A549 (cell line): Measurements from ENCODE around the gene RGS2. TPM values are rescaled to one million over a fixed set of nuclear protein-coding genes. Genes with fewer than 3 reads are reported as not detected.

Experiments used
- ATAC-seq, 2 experiments: fragments of 200-7000 bp in 1 of 2; fragments of >200 bp in 1 of 2; cut with Nextera tagmentation in 1 of 2; cut with Tn5 transposase in 1 of 2; 3 replicates each; pipeline versions ENCODE4 v1.8.0 to v1.9.1; 2018 to 2020; ENCODE audit warnings: mild to moderate bottlenecking in 1 of 2, moderate library complexity in 1 of 2
- CTCF ChIA-PET: fragments of 300-600 bp; sonication (Branson Sonifier 250); formaldehyde crosslinking; extraction: SDS; loops from one replicate; lab custom pipeline; 2021; ENCODE audit warnings: antibody characterized with exemption, inconsistent platforms; lab: Yijun Ruan, JAX
- POLR2A ChIA-PET: fragments of 350-600 bp; formaldehyde crosslinking; extraction: SDS; loops from one replicate; lab custom pipeline; 2021; ENCODE audit warnings: antibody characterized with exemption, inconsistent platforms; lab: Yijun Ruan, JAX
- DNase-seq, 2 experiments: peaks; one replicate each; pipeline versions ENCODE4 v3.0.0 to v3.0.0-alpha.2; 2011 to 2016; ENCODE audit warnings: low read depth in 1 of 2, low spot score in 1 of 2
- FAIRE-seq: peaks from 2 replicates; lab custom pipeline; 2011; peaks lifted over from hg19 to GRCh38; lab: Jason Lieb, UNC
- H3K27ac ChIP-seq, 2 experiments: fragments of >200 bp; sonication (Bioruptor Twin); formaldehyde crosslinking; 3 replicates each; pipeline ENCODE4 v1.5.1; 2016 to 2017
- H3K4me1 ChIP-seq: fragments of >200 bp; sonication (Bioruptor Twin); formaldehyde crosslinking; 3 replicates; pipeline ENCODE4 v1.6.1; 2016
- H3K4me2 ChIP-seq: fragments of >200 bp; sonication (Bioruptor Twin); formaldehyde crosslinking; 3 replicates; pipeline ENCODE4 v1.6.1; 2016
- H3K4me3 ChIP-seq: fragments of >200 bp; sonication (Bioruptor Twin); formaldehyde crosslinking; 3 replicates; pipeline ENCODE4 v1.5.1; 2016
- H3K9me3 ChIP-seq: fragments of >200 bp; sonication (Bioruptor Twin); formaldehyde crosslinking; 3 replicates; pipeline ENCODE4 v1.6.1; 2016
- CBX2 ChIP-seq: fragments of 200-600 bp; sonication (generic); IDR thresholded peaks from 2 replicates; pipeline ENCODE4 v1.6.1; 2016; ENCODE audit warnings: low read depth, mild to moderate bottlenecking, borderline replicate concordance
- CBX8 ChIP-seq: fragments of 200-600 bp; sonication (generic); IDR thresholded peaks from 2 replicates; pipeline ENCODE4 v1.6.1; 2016
- CEBPB ChIP-seq, 2 experiments: fragments of >200 bp in 1 of 2; sonication (Bioruptor Twin) in 1 of 2; formaldehyde crosslinking in 1 of 2; IDR thresholded peaks; 2 replicates each; pipeline ENCODE4 v1.6.1; 2012 to 2016
- CHD2 ChIP-seq: fragments of 150-350 bp; IDR thresholded peaks from 2 replicates; pipeline ENCODE4 v1.6.1; 2014; ENCODE audit warnings: low read length; ENCODE audit not compliant: partially characterized antibody
- EHF ChIP-seq: fragments of 250-450 bp; sonication (Bioruptor Pico); IDR thresholded peaks from 2 replicates; pipeline ENCODE4 v1.5.0; 2020; ENCODE audit warnings: mild to moderate bottlenecking
- EHMT2 ChIP-seq: fragments of 200-600 bp; sonication (generic); IDR thresholded peaks from 2 replicates; pipeline ENCODE4 v1.6.1; 2016; ENCODE audit warnings: antibody characterized with exemption, low read depth, mild to moderate bottlenecking, moderate library complexity
- FOXS1 ChIP-seq: fragments of 250-450 bp; sonication (Bioruptor Pico); IDR thresholded peaks from 2 replicates; pipeline ENCODE4 v1.5.0; 2020; ENCODE audit warnings: mild to moderate bottlenecking, moderate library complexity
- GATA3 ChIP-seq: IDR thresholded peaks from 2 replicates; pipeline ENCODE4 v1.6.1; 2012; ENCODE audit warnings: borderline replicate concordance
- HEYL ChIP-seq: fragments of 250-450 bp; sonication (Bioruptor Pico); IDR thresholded peaks from 2 replicates; pipeline ENCODE4 v1.8.0; 2021; ENCODE audit warnings: mild to moderate bottlenecking, moderate library complexity
- JUN ChIP-seq, 2 experiments: fragments of >200 bp; sonication (Bioruptor Twin); formaldehyde crosslinking; IDR thresholded peaks; 2 replicates in 1 of 2; 3 replicates in 1 of 2; pipeline ENCODE4 v1.6.1; 2016 to 2017
- KDM1A ChIP-seq: fragments of 200-600 bp; sonication (generic); IDR thresholded peaks from 2 replicates; pipeline ENCODE4 v1.6.1; 2016; ENCODE audit warnings: low read depth, mild to moderate bottlenecking
- MAZ ChIP-seq: fragments of 150-350 bp; IDR thresholded peaks from 2 replicates; pipeline ENCODE4 v1.6.1; 2014; ENCODE audit warnings: antibody characterized with exemption, low read depth, low read length, borderline replicate concordance
- NFE2L2 ChIP-seq: fragments of 150-350 bp; conservative IDR thresholded peaks from 2 replicates; pipeline ENCODE4 v1.6.1; 2014; ENCODE audit warnings: low read length
- NPAS2 ChIP-seq: fragments of 250-450 bp; sonication (Bioruptor Pico); IDR thresholded peaks from 2 replicates; pipeline ENCODE4 v1.8.0; 2022; ENCODE audit warnings: mild to moderate bottlenecking, moderate library complexity, borderline replicate concordance
- NR3C1 ChIP-seq: fragments of >200 bp; sonication (Bioruptor Twin); formaldehyde crosslinking; IDR thresholded peaks from 3 replicates; pipeline ENCODE4 v1.6.1; 2017
- POLR2A ChIP-seq: IDR thresholded peaks from 2 replicates; pipeline ENCODE4 v1.6.1; 2012; ENCODE audit warnings: mild to moderate bottlenecking, low read length
- RARB ChIP-seq: fragments of 250-450 bp; sonication (Bioruptor Pico); IDR thresholded peaks from 2 replicates; pipeline ENCODE4 v1.8.0; 2021; ENCODE audit warnings: mild to moderate bottlenecking, moderate library complexity
- RCOR1 ChIP-seq: fragments of 150-350 bp; IDR thresholded peaks from 2 replicates; pipeline ENCODE4 v1.6.1; 2014; ENCODE audit warnings: antibody characterized with exemption, low read length, low read depth
- ZNF302 ChIP-seq: fragments of 250-450 bp; sonication (Bioruptor Pico); IDR thresholded peaks from 2 replicates; pipeline ENCODE4 v1.9.0; 2021; ENCODE audit warnings: inconsistent platforms, mild to moderate bottlenecking, moderate library complexity
- ZSCAN20 ChIP-seq: fragments of 250-450 bp; sonication (Bioruptor Pico); IDR thresholded peaks from 2 replicates; pipeline ENCODE4 v1.8.0; 2022; ENCODE audit warnings: mild to moderate bottlenecking, moderate library complexity
- WGBS: methylation state at CpG from one replicate; pipeline ENCODE4 v1.1.6; 2017; ENCODE audit errors: missing lambda C conversion rate; 5-methylcytosine and 5-hydroxymethylcytosine counted together
- polyA plus RNA-seq, 4 experiments: library from polyadenylated mRNA; depleted of rRNA in 3 of 4; stranded (reverse); fragments of >200 nt; fragmentation: RNase III in 1 of 4; extraction: RNeasy Plus Mini Kit Qiagen cat#74134 plus additional on column Dnase treatment in 1 of 4; gene quantifications; 2 replicates in 3 of 4; 3 replicates in 1 of 4; pipeline ENCODE4 v1.2.3, GENCODE V29; 2011 to 2017
- TF ChIP-seq, protein P1 (sequence below): fragments of >200 bp; sonication (Bioruptor Twin); formaldehyde crosslinking; IDR thresholded peaks from 2 replicates; pipeline ENCODE4 v1.6.1; 2016
- TF ChIP-seq, protein P2 (sequence below): IDR thresholded peaks from 2 replicates; pipeline ENCODE4 v1.6.1; 2012
- TF ChIP-seq, protein P3 (sequence below): IDR thresholded peaks from 2 replicates; pipeline ENCODE4 v1.6.1; 2012; ENCODE audit warnings: low read depth, borderline replicate concordance
- TF ChIP-seq, protein P4 (sequence below): fragments of 200-600 bp; sonication (generic); IDR thresholded peaks from 2 replicates; pipeline ENCODE4 v1.6.1; 2016; ENCODE audit warnings: antibody characterized with exemption, mild to moderate bottlenecking, moderate library complexity
- TF ChIP-seq, protein P5 (sequence below): fragments of >200 bp; sonication (Bioruptor Twin); formaldehyde crosslinking; IDR thresholded peaks from 3 replicates; pipeline ENCODE4 v1.6.1; 2016

The RGS2 gene
- polyA plus RNA-seq, 2 of the 4 experiments (the other 2 are of a cell fraction) = 20.1 to 26.5 TPM

DNA sequence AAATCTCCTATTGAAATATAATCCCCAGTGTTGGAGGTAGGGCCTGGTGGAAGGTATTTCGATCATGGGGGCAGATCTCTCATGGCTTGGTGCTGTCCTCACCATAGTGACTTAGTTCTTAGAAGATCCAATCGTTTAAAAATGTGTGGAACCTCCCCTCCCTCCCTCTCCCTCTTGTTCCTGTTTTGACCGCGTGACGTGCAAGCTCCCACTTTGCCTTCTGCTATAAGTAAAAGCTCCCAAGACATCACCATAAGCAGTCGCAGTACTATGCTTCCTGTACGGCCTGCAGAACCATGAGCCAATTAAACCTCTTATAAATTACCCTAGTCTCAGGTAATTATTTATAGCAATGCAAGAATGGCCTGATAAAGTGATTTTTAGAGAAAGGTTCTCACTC lies 10.9 kb upstream of the RGS2 start:
- Histone ChIP-seq H3K4me1 (no peaks in the 10 kb centered on the region), H3K4me2 (no peak overlapping the region), H3K27ac (no peak overlapping the region), H3K9me3 (no peaks in the 10 kb centered on the region), H3K4me3 (no peak overlapping the region)
- 65% methylated on average over 7 of the region's 7 CpGs for WGBS
- ChIA-PET POLR2A (no interaction called here), CTCF (interaction anchor here (1.2 to 2.2 kb wide), 3 partner anchors 8 to 222 kb away, joined by 3 to 12 read pairs (median 7); no protein-coding TSS in a partner anchor)
- no peak for ATAC-seq
- TF ChIP-seq, protein P1, sequence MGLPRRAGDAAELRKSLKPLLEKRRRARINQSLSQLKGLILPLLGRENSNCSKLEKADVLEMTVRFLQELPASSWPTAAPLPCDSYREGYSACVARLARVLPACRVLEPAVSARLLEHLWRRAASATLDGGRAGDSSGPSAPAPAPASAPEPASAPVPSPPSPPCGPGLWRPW = no peak
- TF ChIP-seq POLR2A = no peak
- no peak for TF ChIP-seq RARB (CRISPR knock-in tag)
- TF ChIP-seq, protein P2, sequence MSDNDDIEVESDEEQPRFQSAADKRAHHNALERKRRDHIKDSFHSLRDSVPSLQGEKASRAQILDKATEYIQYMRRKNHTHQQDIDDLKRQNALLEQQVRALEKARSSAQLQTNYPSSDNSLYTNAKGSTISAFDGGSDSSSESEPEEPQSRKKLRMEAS = no peak
- no peak for TF ChIP-seq CEBPB (IDR thresholded peaks at IDR 0.05)
- TF ChIP-seq, protein P3, sequence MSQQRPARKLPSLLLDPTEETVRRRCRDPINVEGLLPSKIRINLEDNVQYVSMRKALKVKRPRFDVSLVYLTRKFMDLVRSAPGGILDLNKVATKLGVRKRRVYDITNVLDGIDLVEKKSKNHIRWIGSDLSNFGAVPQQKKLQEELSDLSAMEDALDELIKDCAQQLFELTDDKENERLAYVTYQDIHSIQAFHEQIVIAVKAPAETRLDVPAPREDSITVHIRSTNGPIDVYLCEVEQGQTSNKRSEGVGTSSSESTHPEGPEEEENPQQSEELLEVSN = no peak
- TF ChIP-seq, protein P4, sequence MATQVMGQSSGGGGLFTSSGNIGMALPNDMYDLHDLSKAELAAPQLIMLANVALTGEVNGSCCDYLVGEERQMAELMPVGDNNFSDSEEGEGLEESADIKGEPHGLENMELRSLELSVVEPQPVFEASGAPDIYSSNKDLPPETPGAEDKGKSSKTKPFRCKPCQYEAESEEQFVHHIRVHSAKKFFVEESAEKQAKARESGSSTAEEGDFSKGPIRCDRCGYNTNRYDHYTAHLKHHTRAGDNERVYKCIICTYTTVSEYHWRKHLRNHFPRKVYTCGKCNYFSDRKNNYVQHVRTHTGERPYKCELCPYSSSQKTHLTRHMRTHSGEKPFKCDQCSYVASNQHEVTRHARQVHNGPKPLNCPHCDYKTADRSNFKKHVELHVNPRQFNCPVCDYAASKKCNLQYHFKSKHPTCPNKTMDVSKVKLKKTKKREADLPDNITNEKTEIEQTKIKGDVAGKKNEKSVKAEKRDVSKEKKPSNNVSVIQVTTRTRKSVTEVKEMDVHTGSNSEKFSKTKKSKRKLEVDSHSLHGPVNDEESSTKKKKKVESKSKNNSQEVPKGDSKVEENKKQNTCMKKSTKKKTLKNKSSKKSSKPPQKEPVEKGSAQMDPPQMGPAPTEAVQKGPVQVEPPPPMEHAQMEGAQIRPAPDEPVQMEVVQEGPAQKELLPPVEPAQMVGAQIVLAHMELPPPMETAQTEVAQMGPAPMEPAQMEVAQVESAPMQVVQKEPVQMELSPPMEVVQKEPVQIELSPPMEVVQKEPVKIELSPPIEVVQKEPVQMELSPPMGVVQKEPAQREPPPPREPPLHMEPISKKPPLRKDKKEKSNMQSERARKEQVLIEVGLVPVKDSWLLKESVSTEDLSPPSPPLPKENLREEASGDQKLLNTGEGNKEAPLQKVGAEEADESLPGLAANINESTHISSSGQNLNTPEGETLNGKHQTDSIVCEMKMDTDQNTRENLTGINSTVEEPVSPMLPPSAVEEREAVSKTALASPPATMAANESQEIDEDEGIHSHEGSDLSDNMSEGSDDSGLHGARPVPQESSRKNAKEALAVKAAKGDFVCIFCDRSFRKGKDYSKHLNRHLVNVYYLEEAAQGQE = no peak
- no peak for TF ChIP-seq EHF
- no peak for TF ChIP-seq NFE2L2
- TF ChIP-seq CBX8 = no peak
- TF ChIP-seq, protein P5, sequence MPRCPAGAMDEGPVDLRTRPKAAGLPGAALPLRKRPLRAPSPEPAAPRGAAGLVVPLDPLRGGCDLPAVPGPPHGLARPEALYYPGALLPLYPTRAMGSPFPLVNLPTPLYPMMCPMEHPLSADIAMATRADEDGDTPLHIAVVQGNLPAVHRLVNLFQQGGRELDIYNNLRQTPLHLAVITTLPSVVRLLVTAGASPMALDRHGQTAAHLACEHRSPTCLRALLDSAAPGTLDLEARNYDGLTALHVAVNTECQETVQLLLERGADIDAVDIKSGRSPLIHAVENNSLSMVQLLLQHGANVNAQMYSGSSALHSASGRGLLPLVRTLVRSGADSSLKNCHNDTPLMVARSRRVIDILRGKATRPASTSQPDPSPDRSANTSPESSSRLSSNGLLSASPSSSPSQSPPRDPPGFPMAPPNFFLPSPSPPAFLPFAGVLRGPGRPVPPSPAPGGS = no peak
- TF ChIP-seq HEYL (CRISPR knock-in tag) = no peak
- TF ChIP-seq CHD2 = no peak
- TF ChIP-seq KDM1A = no peak
- TF ChIP-seq MAZ = no peak
- no peak for TF ChIP-seq FOXS1 (CRISPR knock-in tag)
- no peak for FAIRE-seq
- DNase-seq = no peak

DNA sequence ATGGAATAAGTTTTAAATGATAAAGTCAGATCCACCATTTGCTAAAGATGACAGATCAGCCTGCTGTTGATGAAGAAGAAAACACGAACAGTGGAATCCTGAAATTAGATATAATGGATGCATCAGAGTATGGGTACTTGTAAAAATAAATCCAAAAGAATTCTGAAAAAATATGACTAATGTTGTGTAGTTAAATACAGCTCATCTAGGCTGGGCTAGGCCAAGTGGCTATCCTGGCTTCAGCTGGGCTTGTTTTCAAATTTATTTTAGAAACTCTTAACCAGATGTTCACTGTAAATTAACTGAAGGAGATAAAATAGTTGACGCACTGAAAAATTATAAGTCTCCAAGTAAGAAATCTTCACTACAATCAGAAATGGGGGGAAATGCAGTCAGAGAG lies 7.4 kb upstream of the RGS2 start:
- Histone ChIP-seq H3K4me2 (no peak overlapping the region), H3K4me1 (peaks cover 10% of the 10 kb centered on the region; the same call in 2 of the 3 replicates), H3K27ac (no peak overlapping the region), H3K9me3 (no peaks in the 10 kb centered on the region), H3K4me3 (no peak overlapping the region)
- TF ChIP-seq EHMT2 (no peak), RCOR1 (no peak), ZNF302 (no peak), JUN (IDR thresholded peaks at IDR 0.05) (no peak), NPAS2 (no peak), GATA3 (no peak), CBX2 (no peak), NR3C1 (no peak), NFE2L2 (no peak), ZSCAN20 (CRISPR knock-in tag) (no peak)
- TF ChIP-seq, protein P2 = no peak
- DNase-seq (no peak), ATAC-seq (no peak), FAIRE-seq (no peak)
- POLR2A ChIA-PET = no interaction called here
- CTCF ChIA-PET = interaction anchor here (0.5 to 2.6 kb wide), 2 partner anchors 107 to 218 kb away, joined by 3 to 12 read pairs; no protein-coding TSS in a partner anchor
- 84% methylated on average over 2 of the region's 2 CpGs for WGBS
